Measurements from ENCODE around the gene ARHGEF16. TPM values are rescaled to one million over a fixed set of nuclear protein-coding genes. Genes with fewer than 3 reads are reported as not detected.
A peak's percentile ranks its signal among the peaks of the same experiment; 100 is the strongest.

The ARHGEF16 gene
- total RNA-seq, 1 experiment from 2014 or later = 25.1 TPM

DNA sequence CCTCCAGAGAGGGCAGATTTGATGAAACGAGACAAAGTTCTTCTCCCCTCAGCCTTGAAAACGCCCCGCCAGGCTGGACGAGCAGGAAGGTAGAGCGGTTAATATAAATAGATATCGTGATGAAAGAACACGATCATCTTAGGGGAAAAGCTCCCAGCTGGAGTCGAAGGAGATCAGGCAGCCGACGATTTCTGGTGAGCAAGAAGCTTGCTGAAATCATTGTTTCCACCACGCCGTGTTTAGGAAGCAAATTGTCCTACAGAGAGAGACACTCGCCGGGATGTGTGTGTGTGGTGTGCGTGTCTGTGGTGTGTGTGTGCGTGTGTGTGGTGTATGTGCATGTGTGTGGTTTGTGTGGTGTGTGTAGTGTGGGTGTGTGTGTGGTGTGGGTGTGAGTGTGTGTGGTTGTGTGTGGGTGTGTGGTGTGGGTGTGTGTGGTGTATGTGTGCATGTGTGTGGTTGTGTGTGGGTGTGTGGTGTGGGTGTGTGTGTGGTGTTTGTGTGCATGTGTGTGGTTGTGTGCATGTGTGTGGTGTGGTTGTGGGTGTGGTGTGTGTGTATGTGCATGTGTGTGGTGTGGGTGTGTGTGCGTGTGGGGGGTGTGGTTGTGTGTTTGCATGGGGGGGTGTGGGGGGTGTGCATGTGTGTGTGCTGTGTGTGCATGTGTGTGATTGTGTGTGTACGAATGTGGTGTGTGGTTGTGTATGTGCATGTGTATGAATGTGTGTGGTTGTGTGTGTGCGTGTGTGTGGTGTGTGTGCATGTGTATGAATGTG lies 44.9 kb upstream of the ARHGEF16 start:
- TF ChIP-seq EZH2 (IDR thresholded peaks at IDR 0.05; ENCODE audit: low read depth) (no peak), CTCF (conservative IDR thresholded peaks at IDR 0.05) (no peak)
- Histone ChIP-seq H3K36me3 (ENCODE audit: low read depth) (no peaks in the 10 kb centered on the region), H3F3A (ENCODE audit: insufficient read depth, low read depth) (0 out of 2 replicates have a peak, but pooled peaks cover 4% of the 10 kb centered on the region), H3K4me2 (no peak overlapping the region), H4K20me1 (ENCODE audit: insufficient read depth) (no peaks in the 10 kb centered on the region), H2AFZ (no peak overlapping the region), H3K27me3 (ENCODE audit: insufficient read depth, low read depth) (peaks cover 80% of the 10 kb centered on the region), H3K4me3 (no peak overlapping the region), H3K4me1 (replicated peaks; ENCODE audit: insufficient read depth) (no peaks in the 10 kb centered on the region), H3K9me3 (ENCODE audit: insufficient read depth, low read depth) (no peaks in the 10 kb centered on the region), H3K27ac (no peak overlapping the region), H3K79me2 (ENCODE audit: low read depth) (no peaks in the 10 kb centered on the region), H3K9me2 (ENCODE audit: insufficient read depth) (no peaks in the 10 kb centered on the region)
- ChIA-PET CTCF (no interaction called here), POLR2A (ENCODE audit: unreplicated experiment) (no interaction called here)
- intact Hi-C loops (cut with micrococcal nuclease; ENCODE audit: unreplicated experiment) = loop anchor here (5.0 kb wide), 1 partner anchor 397 kb away; no protein-coding TSS in a partner anchor
- DNase-seq = peak in 1 of 2 experiments; percentile 25
- no TSS peak for BruUV-seq (replicated peaks)

DNA sequence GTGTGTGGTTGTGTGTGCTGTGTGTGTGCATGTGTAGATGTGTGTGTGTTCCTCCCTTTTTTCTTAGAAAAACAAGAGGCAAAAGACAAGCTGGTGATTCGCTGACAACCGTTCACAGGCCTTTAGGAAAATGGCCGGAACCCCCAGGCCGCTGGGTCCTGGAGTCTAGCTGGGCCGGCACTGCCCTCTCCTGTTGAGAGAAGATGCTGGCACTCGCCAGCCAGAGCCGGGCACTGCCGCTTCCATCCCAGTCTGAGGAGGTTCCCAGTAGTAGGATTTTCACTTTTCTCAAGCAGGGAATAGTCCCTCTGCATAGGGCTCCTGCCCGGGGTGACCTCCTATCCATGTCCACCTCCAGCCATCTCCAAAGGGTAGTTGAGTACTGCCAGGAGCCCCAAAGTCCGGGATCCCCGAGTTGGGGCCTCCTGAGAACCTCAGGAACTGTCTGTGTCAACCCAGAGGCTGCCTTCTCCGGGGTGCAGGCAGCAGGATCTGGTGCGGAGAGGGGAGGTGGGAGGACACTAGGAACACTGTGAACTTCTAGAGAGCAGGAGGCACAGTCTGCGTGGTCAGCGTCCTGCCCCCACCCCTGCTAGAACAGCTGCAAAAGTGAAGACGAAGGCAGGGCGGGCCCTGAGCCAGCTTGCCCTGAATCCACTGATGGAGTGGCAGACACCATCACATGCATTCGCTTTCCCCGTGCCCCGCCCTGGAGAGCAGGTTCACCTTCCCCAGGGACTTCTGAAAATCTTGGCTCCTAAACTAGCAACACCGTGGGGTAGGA lies 44.1 kb upstream of the ARHGEF16 start:
- H2AFZ ChIP-seq = no peak overlapping the region
- H3K27me3 ChIP-seq (ENCODE audit: insufficient read depth, low read depth) = peaks cover 80% of the 10 kb centered on the region
- no peak for TF ChIP-seq EZH2 (IDR thresholded peaks at IDR 0.05; ENCODE audit: low read depth)
- peak; percentile 60 for TF ChIP-seq CTCF (conservative IDR thresholded peaks at IDR 0.05)
- H4K20me1 ChIP-seq (ENCODE audit: insufficient read depth) = no peaks in the 10 kb centered on the region
- no TSS peak for BruUV-seq (replicated peaks)
- H3F3A ChIP-seq (ENCODE audit: insufficient read depth, low read depth) = 0 out of 2 replicates have a peak, but pooled peaks cover 4% of the 10 kb centered on the region
- no peaks in the 10 kb centered on the region for H3K79me2 ChIP-seq (ENCODE audit: low read depth)
- no peaks in the 10 kb centered on the region for H3K4me1 ChIP-seq (replicated peaks; ENCODE audit: insufficient read depth)
- ChIA-PET CTCF (no interaction called here), POLR2A (ENCODE audit: unreplicated experiment) (no interaction called here)
- H3K9me2 ChIP-seq (ENCODE audit: insufficient read depth) = no peaks in the 10 kb centered on the region
- no peaks in the 10 kb centered on the region for H3K9me3 ChIP-seq (ENCODE audit: insufficient read depth, low read depth)
- no peak overlapping the region for H3K4me3 ChIP-seq
- intact Hi-C loops (cut with micrococcal nuclease; ENCODE audit: unreplicated experiment) = loop anchor here (5.0 kb wide), 1 partner anchor 398 kb away; no protein-coding TSS in a partner anchor
- no peak overlapping the region for H3K27ac ChIP-seq
- DNase-seq = peak in 1 of 2 experiments; percentile 49
- H3K36me3 ChIP-seq (ENCODE audit: low read depth) = no peaks in the 10 kb centered on the region
- no peak overlapping the region for H3K4me2 ChIP-seq

DNA sequence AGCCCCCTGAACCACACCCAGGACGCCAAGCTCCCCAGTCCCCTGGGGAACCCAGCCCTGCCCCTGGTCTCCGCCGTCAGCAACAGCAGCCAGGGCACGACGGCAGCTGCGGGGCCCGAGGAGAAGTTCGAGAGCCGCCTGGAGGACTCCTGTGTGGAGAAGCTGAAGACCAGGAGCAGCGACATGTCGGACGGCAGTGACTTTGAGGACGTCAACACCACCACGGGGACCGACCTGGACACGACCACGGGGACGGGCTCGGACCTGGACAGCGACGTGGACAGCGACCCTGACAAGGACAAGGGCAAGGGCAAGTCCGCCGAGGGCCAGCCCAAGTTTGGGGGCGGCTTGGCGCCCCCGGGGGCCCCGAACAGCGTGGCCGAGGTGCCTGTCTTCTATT lies 42.7 kb upstream of the ARHGEF16 start:
- no peaks in the 10 kb centered on the region for H3K9me2 ChIP-seq (ENCODE audit: insufficient read depth)
- H3K9me3 ChIP-seq (ENCODE audit: insufficient read depth, low read depth) = peaks cover 3% of the 10 kb centered on the region; the same call in 1 of the 2 replicates
- intact Hi-C loops (cut with micrococcal nuclease; ENCODE audit: unreplicated experiment) = loop anchor here (5.0 kb wide), 1 partner anchor 400 kb away; no protein-coding TSS in a partner anchor
- no peak for TF ChIP-seq EZH2 (IDR thresholded peaks at IDR 0.05; ENCODE audit: low read depth)
- no peak for TF ChIP-seq CTCF (conservative IDR thresholded peaks at IDR 0.05)
- no peaks in the 10 kb centered on the region for H3K36me3 ChIP-seq (ENCODE audit: low read depth)
- H3K27me3 ChIP-seq (ENCODE audit: insufficient read depth, low read depth) = peaks cover 80% of the 10 kb centered on the region
- no peak overlapping the region for H3K27ac ChIP-seq
- no peak for DNase-seq
- H3K4me1 ChIP-seq (replicated peaks; ENCODE audit: insufficient read depth) = no peaks in the 10 kb centered on the region
- H3K4me3 ChIP-seq = no peak overlapping the region
- no peak overlapping the region for H3K4me2 ChIP-seq
- ChIA-PET CTCF (no interaction called here), POLR2A (ENCODE audit: unreplicated experiment) (no interaction called here)
- H2AFZ ChIP-seq = no peak overlapping the region
- no TSS peak for BruUV-seq (replicated peaks)
- H3F3A ChIP-seq (ENCODE audit: insufficient read depth, low read depth) = 0 out of 2 replicates have a peak, but pooled peaks cover 4% of the 10 kb centered on the region
- H3K79me2 ChIP-seq (ENCODE audit: low read depth) = no peaks in the 10 kb centered on the region
- no peaks in the 10 kb centered on the region for H4K20me1 ChIP-seq (ENCODE audit: insufficient read depth)

Data from PC-9 (cell line).